HFFc6 (cell line): Measurements from ENCODE around the gene SLC16A10. TPM values are rescaled to one million over a fixed set of nuclear protein-coding genes. Genes with fewer than 3 reads are reported as not detected.

ENCODE experiments used
- DNase-seq: peaks from one replicate; pipeline ENCODE4 v3.0.0-alpha.2; 2018
- H3K27ac Mint-ChIP-seq: 2 replicates; pipeline ENCODE4 v1.8.0; 2020; ENCODE audit warnings: mild to moderate bottlenecking, mixed read lengths
- H3K27me3 Mint-ChIP-seq: 2 replicates; pipeline ENCODE4 v1.8.0; 2021; ENCODE audit warnings: mild to moderate bottlenecking, moderate library complexity, mixed read lengths; ENCODE audit not compliant: insufficient read depth
- H3K36me3 Mint-ChIP-seq: 2 replicates; pipeline ENCODE4 v1.8.0; 2021; ENCODE audit warnings: low read depth, mixed read lengths
- H3K4me1 Mint-ChIP-seq: 2 replicates; pipeline ENCODE4 v1.8.0; 2020; ENCODE audit warnings: low read depth, mixed read lengths
- H3K4me3 Mint-ChIP-seq: 2 replicates; pipeline ENCODE4 v1.8.0; 2020; ENCODE audit warnings: mild to moderate bottlenecking, moderate library complexity, mixed read lengths
- H3K9me3 Mint-ChIP-seq: 2 replicates; pipeline ENCODE4 v1.8.0; 2020; ENCODE audit warnings: mild to moderate bottlenecking, mixed read lengths
- CTCF ChIP-seq: fragments of 200-600 bp; sonication (generic); IDR thresholded peaks from 2 replicates; pipeline ENCODE4 v1.5.0; 2021; ENCODE audit warnings: antibody characterized with exemption, mild to moderate bottlenecking
- total RNA-seq, 6 experiments: library from RNA; stranded (reverse); fragmentation: NEBNext Ultra II Directional; extraction: Animal tissue kit (Norgen Biotek cat#: 25700); gene quantifications; 2 replicates in 1 of 6; 3 replicates in 5 of 6; pipeline ENCODE4 v1.2.3, GENCODE V29; 2021

Gene SLC16A10
- total RNA-seq, 6 experiments from 2014 or later, result not detected

DNA sequence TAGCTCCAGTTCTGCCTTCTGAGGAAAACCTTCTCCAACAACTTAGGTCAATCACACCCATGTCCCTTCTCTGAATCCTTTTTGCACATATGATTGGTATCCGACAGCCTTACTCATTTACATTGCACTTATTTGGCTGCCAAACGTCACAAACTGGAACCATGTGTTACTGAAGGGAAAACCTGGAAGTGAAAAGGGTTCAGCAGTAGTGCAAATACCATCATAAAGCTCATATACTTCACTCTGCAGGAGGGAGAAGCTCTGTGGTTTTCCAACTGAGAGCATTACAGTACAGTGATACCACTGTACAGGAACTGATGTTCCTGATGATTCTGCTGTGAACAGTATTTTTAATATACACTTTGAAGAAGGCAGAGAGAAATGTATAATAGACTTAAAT lies 87.8 kb downstream of the SLC16A10 start:
- peaks cover 17% of the 10 kb centered on the region for H3K27me3 Mint-ChIP-seq
- H3K9me3 Mint-ChIP-seq, result no peaks in the 10 kb centered on the region
- H3K36me3 Mint-ChIP-seq, result no peaks in the 10 kb centered on the region
- H3K4me3 Mint-ChIP-seq, result no peak overlapping the region
- TF ChIP-seq CTCF, result no peak
- no peaks in the 10 kb centered on the region for H3K4me1 Mint-ChIP-seq
- H3K27ac Mint-ChIP-seq, result no peak overlapping the region
- no peak for DNase-seq

GRCh38 chr6:111176038-111176759 lies 88.9 kb downstream of the SLC16A10 start:
- TF ChIP-seq CTCF, result no peak
- no peaks in the 10 kb centered on the region for H3K4me1 Mint-ChIP-seq
- H3K4me3 Mint-ChIP-seq, result no peak overlapping the region
- H3K27ac Mint-ChIP-seq, result no peak overlapping the region
- peaks cover 17% of the 10 kb centered on the region for H3K27me3 Mint-ChIP-seq
- DNase-seq, result no peak
- H3K9me3 Mint-ChIP-seq, result no peaks in the 10 kb centered on the region
- H3K36me3 Mint-ChIP-seq, result no peaks in the 10 kb centered on the region

- TF ChIP-seq CTCF, result no peak
- H3K4me3 Mint-ChIP-seq, result no peak overlapping the region
- H3K27ac Mint-ChIP-seq, result no peak overlapping the region
- peaks cover 18% of the 10 kb centered on the region for H3K27me3 Mint-ChIP-seq
- H3K36me3 Mint-ChIP-seq, result no peaks in the 10 kb centered on the region
- no peaks in the 10 kb centered on the region for H3K9me3 Mint-ChIP-seq
- DNase-seq, result no peak
- no peaks in the 10 kb centered on the region for H3K4me1 Mint-ChIP-seq
These were observed 89.4 kb downstream of the SLC16A10 start for GRCh38 chr6:111176760-111177099.

- no peak for DNase-seq
- no peak overlapping the region for H3K27ac Mint-ChIP-seq
- no peaks in the 10 kb centered on the region for H3K9me3 Mint-ChIP-seq
- no peaks in the 10 kb centered on the region for H3K36me3 Mint-ChIP-seq
- H3K4me1 Mint-ChIP-seq, result no peaks in the 10 kb centered on the region
- no peak overlapping the region for H3K4me3 Mint-ChIP-seq
- H3K27me3 Mint-ChIP-seq, result peaks cover 18% of the 10 kb centered on the region
- no peak for TF ChIP-seq CTCF
These were observed 89.8 kb downstream of the SLC16A10 start for GRCh38 chr6:111177131-111177530.

GRCh38 chr6:111183702-111184517 lies 96.6 kb downstream of the SLC16A10 start:
- DNase-seq, result no peak
- H3K36me3 Mint-ChIP-seq, result no peaks in the 10 kb centered on the region
- no peaks in the 10 kb centered on the region for H3K9me3 Mint-ChIP-seq
- H3K27me3 Mint-ChIP-seq, result peaks cover 6% of the 10 kb centered on the region
- no peak overlapping the region for H3K27ac Mint-ChIP-seq
- no peak overlapping the region for H3K4me3 Mint-ChIP-seq
- TF ChIP-seq CTCF, result no peak
- no peaks in the 10 kb centered on the region for H3K4me1 Mint-ChIP-seq
